NCI-H2196 treated with DMSO at 0.1 percent for 48 hours (cell line): ENCODE data around the gene LSAMP.

Experiments used
- DNase-seq: peaks from one replicate; lab custom pipeline; 2025; ENCODE audit not compliant: unreplicated experiment; lab: John Stamatoyannopoulos, UW

Gene LSAMP

GRCh38 chr3:116064646-116065045 is 380.6 kb downstream of the LSAMP start:
- no peak for DNase-seq

- no peak for DNase-seq
Observed at GRCh38 chr3:116059421-116060096, 385.7 kb downstream of the LSAMP start.

- DNase-seq, result no peak
Observed at GRCh38 chr3:116058844-116059243, 386.4 kb downstream of the LSAMP start.

GRCh38 chr3:116057400-116058006 is 387.8 kb downstream of the LSAMP start:
- DNase-seq, result no peak

GRCh38 chr3:116056280-116056679 is 389.0 kb downstream of the LSAMP start:
- no peak for DNase-seq

GRCh38 chr3:116053017-116053416 is 392.3 kb downstream of the LSAMP start:
- no peak for DNase-seq

GRCh38 chr3:116052602-116053001 is 392.7 kb downstream of the LSAMP start:
- no peak for DNase-seq

GRCh38 chr3:116051586-116051985 is 393.7 kb downstream of the LSAMP start:
- no peak for DNase-seq

GRCh38 chr3:116051040-116051439 is 394.2 kb downstream of the LSAMP start:
- no peak for DNase-seq

GRCh38 chr3:116050311-116050915 is 394.9 kb downstream of the LSAMP start:
- DNase-seq, result no peak

GRCh38 chr3:116048991-116049390 is 396.3 kb downstream of the LSAMP start:
- no peak for DNase-seq

- DNase-seq, result no peak
Observed at GRCh38 chr3:116046350-116046749, 398.9 kb downstream of the LSAMP start.

GRCh38 chr3:116045314-116045713 is 400.0 kb downstream of the LSAMP start:
- DNase-seq, result no peak

- DNase-seq, result no peak
Observed at GRCh38 chr3:116040152-116040551, 405.1 kb downstream of the LSAMP start.

GRCh38 chr3:116039651-116039985 is 405.7 kb downstream of the LSAMP start:
- no peak for DNase-seq

GRCh38 chr3:116038968-116039650 is 406.2 kb downstream of the LSAMP start:
- DNase-seq, result no peak

- no peak for DNase-seq
Observed at GRCh38 chr3:116037954-116038911, 407.1 kb downstream of the LSAMP start.

GRCh38 chr3:116035429-116035828 is 409.9 kb downstream of the LSAMP start:
- DNase-seq, result no peak

GRCh38 chr3:116034794-116035193 is 410.5 kb downstream of the LSAMP start:
- no peak for DNase-seq

GRCh38 chr3:116034086-116034485 is 411.2 kb downstream of the LSAMP start:
- no peak for DNase-seq

GRCh38 chr3:116033516-116033915 is 411.8 kb downstream of the LSAMP start:
- no peak for DNase-seq
